Measurements from ENCODE around the gene ZNF592.

Gene ZNF592

DNA sequence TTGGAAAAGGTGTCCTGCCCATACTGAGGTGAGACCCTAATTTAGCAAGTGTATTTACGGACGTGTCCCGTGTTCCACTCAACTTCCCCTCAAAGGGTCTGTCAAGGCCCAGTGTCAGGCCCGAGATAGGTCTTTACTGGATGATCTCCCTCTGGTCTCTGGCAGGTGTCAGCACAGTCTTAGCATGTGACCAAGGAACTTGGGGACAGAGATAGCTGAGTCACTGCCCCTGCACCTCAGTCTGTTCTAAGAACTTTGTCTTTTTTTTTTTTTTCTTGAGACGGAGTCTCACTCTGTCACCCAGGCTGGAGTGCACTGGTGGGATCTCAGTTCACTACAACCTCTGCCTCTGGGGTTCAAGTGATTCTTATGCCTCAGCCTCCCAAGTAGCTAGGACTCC is 36.7 kb downstream of the ZNF592 start (continued):
- TF ChIP-seq ZNF473 (tag by site-specific recombination; IDR thresholded peaks at IDR 0.05), result no peak
- TF ChIP-seq ZNF19 (tag by site-specific recombination; IDR thresholded peaks at IDR 0.05; ENCODE audit: low read depth), result no peak

DNA sequence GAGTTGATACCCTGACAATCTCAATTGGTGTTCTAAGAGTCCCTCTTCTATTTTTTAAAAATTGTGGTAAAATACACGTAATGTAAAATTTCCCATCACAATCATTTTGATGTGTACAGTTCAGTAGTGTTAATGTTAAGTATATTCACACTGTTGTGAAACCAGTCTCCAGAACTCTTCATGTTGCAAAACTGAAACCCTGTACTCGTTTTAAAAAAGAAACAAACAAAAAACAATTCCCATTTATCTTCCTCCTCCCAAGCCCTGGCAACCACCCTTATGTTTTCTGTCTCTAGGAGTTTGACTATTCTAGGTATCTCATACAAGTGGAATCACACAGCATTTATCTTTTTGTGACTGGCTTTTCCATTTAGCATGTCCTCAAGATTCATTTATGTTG is 40.1 kb downstream of the ZNF592 start:
- Histone ChIP-seq H3K27ac (ENCODE audit: extremely low read depth, low read depth, low read length) (no peak overlapping the region), H3K4me1 (ENCODE audit: control insufficient read depth, insufficient read depth, low read length) (peaks cover 5% of the 10 kb centered on the region; the same call in 1 of the 2 replicates), H3K36me3 (ENCODE audit: control insufficient read depth in 2 of 2, insufficient read depth in 1 of 2, low read length in 2 of 2) (peaks cover 41 to 66% of the 10 kb centered on the region in 2 experiments), H3K9me3 (ENCODE audit: control insufficient read depth, insufficient read depth, low read depth, low read length) (no peaks in the 10 kb centered on the region), H3K4me3 (ENCODE audit: low read depth, low read length) (no peak overlapping the region)
- CTCF ChIA-PET, result no interaction called here
- no peak for TF ChIP-seq FEZF1 (tag by site-specific recombination; IDR thresholded peaks at IDR 0.05)
- TF ChIP-seq ZNF175 (tag by site-specific recombination; IDR thresholded peaks at IDR 0.05), result no peak
- TF ChIP-seq, protein P1, sequence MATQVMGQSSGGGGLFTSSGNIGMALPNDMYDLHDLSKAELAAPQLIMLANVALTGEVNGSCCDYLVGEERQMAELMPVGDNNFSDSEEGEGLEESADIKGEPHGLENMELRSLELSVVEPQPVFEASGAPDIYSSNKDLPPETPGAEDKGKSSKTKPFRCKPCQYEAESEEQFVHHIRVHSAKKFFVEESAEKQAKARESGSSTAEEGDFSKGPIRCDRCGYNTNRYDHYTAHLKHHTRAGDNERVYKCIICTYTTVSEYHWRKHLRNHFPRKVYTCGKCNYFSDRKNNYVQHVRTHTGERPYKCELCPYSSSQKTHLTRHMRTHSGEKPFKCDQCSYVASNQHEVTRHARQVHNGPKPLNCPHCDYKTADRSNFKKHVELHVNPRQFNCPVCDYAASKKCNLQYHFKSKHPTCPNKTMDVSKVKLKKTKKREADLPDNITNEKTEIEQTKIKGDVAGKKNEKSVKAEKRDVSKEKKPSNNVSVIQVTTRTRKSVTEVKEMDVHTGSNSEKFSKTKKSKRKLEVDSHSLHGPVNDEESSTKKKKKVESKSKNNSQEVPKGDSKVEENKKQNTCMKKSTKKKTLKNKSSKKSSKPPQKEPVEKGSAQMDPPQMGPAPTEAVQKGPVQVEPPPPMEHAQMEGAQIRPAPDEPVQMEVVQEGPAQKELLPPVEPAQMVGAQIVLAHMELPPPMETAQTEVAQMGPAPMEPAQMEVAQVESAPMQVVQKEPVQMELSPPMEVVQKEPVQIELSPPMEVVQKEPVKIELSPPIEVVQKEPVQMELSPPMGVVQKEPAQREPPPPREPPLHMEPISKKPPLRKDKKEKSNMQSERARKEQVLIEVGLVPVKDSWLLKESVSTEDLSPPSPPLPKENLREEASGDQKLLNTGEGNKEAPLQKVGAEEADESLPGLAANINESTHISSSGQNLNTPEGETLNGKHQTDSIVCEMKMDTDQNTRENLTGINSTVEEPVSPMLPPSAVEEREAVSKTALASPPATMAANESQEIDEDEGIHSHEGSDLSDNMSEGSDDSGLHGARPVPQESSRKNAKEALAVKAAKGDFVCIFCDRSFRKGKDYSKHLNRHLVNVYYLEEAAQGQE (tag by site-specific recombination; IDR thresholded peaks at IDR 0.05), result no peak
- TF ChIP-seq BCL11A (tag by site-specific recombination; IDR thresholded peaks at IDR 0.05; ENCODE audit: low read depth), result no peak
- TF ChIP-seq ZNF132 (tag by site-specific recombination; IDR thresholded peaks at IDR 0.05; ENCODE audit: borderline replicate concordance), result no peak
- no peak for TF ChIP-seq ZNF701 (tag by site-specific recombination; IDR thresholded peaks at IDR 0.05)
- POLR2A ChIA-PET, result interaction anchor here (0.7 kb wide), 1 partner anchor 73 kb away, joined by 6 read pairs; the partner anchor contains the start of gene SEC11A

- ChIA-PET CTCF (no interaction called here), POLR2A (interaction anchor here (0.7 kb wide), 1 partner anchor 36 kb away, joined by 4 read pairs; no protein-coding TSS in a partner anchor)
- Histone ChIP-seq H3K4me1 (ENCODE audit: control insufficient read depth, insufficient read depth, low read length) (peaks cover 5% of the 10 kb centered on the region; the same call in 1 of the 2 replicates), H3K9me3 (ENCODE audit: control insufficient read depth, insufficient read depth, low read depth, low read length) (no peaks in the 10 kb centered on the region), H3K27ac (ENCODE audit: extremely low read depth, low read depth, low read length) (no peak overlapping the region), H3K4me3 (ENCODE audit: low read depth, low read length) (no peak overlapping the region), H3K36me3 (ENCODE audit: control insufficient read depth in 2 of 2, insufficient read depth in 1 of 2, low read length in 2 of 2) (peaks cover 49 to 61% of the 10 kb centered on the region in 2 experiments)
- TF ChIP-seq ZNF518A (tag by site-specific recombination; conservative IDR thresholded peaks at IDR 0.05; ENCODE audit: low read depth) (no peak), ZNF426 (tag by site-specific recombination; IDR thresholded peaks at IDR 0.05) (no peak), ZNF654 (tag by site-specific recombination; IDR thresholded peaks at IDR 0.05; ENCODE audit: low read depth) (no peak), ZNF600 (tag by site-specific recombination; IDR thresholded peaks at IDR 0.05) (no peak), ZNF514 (tag by site-specific recombination; IDR thresholded peaks at IDR 0.05) (no peak), ZNF777 (tag by site-specific recombination; IDR thresholded peaks at IDR 0.05; ENCODE audit: borderline replicate concordance) (no peak)
- TF ChIP-seq, protein P2, sequence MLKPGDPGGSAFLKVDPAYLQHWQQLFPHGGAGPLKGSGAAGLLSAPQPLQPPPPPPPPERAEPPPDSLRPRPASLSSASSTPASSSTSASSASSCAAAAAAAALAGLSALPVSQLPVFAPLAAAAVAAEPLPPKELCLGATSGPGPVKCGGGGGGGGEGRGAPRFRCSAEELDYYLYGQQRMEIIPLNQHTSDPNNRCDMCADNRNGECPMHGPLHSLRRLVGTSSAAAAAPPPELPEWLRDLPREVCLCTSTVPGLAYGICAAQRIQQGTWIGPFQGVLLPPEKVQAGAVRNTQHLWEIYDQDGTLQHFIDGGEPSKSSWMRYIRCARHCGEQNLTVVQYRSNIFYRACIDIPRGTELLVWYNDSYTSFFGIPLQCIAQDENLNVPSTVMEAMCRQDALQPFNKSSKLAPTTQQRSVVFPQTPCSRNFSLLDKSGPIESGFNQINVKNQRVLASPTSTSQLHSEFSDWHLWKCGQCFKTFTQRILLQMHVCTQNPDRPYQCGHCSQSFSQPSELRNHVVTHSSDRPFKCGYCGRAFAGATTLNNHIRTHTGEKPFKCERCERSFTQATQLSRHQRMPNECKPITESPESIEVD (tag by site-specific recombination; IDR thresholded peaks at IDR 0.05), result no peak
Measured at GRCh38 chr15:84789762-84790161, 41.4 kb downstream of the ZNF592 start.
